Osteoblast (primary cell): ENCODE measurements around the gene STRA6. TPM values are rescaled to one million over a fixed set of nuclear protein-coding genes. Genes with fewer than 3 reads are reported as not detected.

Experiments
- DNase-seq: peaks from one replicate; pipeline ENCODE4 v3.0.0; 2011; ENCODE audit warnings: low spot score, mixed read lengths; ENCODE audit not compliant: insufficient read length; ENCODE audit errors: missing footprints
- H2AFZ ChIP-seq: 2 replicates; pipeline ENCODE4 v1.6.0; 2011; ENCODE audit warnings: mild to moderate bottlenecking, low read length
- H3K27ac ChIP-seq: 2 replicates; pipeline ENCODE4 v1.5.1; 2011; ENCODE audit warnings: mild to moderate bottlenecking, low read depth, low read length, moderate library complexity
- H3K27me3 ChIP-seq: 2 replicates; pipeline ENCODE4 v1.6.0; 2012; ENCODE audit warnings: mild to moderate bottlenecking, control low read depth, inconsistent platforms, low read length, moderate library complexity; ENCODE audit not compliant: insufficient read depth
- H3K36me3 ChIP-seq: 2 replicates; pipeline ENCODE4 v1.5.1; 2011; ENCODE audit warnings: mild to moderate bottlenecking, low read length, control low read depth, moderate library complexity; ENCODE audit not compliant: insufficient read depth
- H3K4me1 ChIP-seq: 2 replicates; pipeline ENCODE4 v1.5.1; 2011; ENCODE audit warnings: mild to moderate bottlenecking, low read length, control low read depth, moderate library complexity; ENCODE audit not compliant: insufficient read depth
- H3K4me2 ChIP-seq: 2 replicates; pipeline ENCODE4 v1.6.0; 2011; ENCODE audit warnings: mild to moderate bottlenecking, low read length; ENCODE audit not compliant: insufficient read depth
- H3K4me3 ChIP-seq: fragments of 200-600 bp; sonication (generic); 3 replicates; pipeline ENCODE4 v1.5.1; 2012; ENCODE audit warnings: mild to moderate bottlenecking, low read length, inconsistent platforms; ENCODE audit not compliant: insufficient read depth
- H3K79me2 ChIP-seq: 2 replicates; pipeline ENCODE4 v1.6.0; 2012; ENCODE audit warnings: mild to moderate bottlenecking, low read length, control low read depth, inconsistent platforms; ENCODE audit not compliant: insufficient read depth
- H3K9me3 ChIP-seq: 2 replicates; pipeline ENCODE4 v1.5.1; 2011; ENCODE audit warnings: low read depth, low read length, control low read depth
- H4K20me1 ChIP-seq: 2 replicates; pipeline ENCODE4 v1.6.0; 2012; ENCODE audit warnings: mild to moderate bottlenecking, low read length, control low read depth; ENCODE audit not compliant: insufficient read depth
- total RNA-seq: library from RNA; depleted of rRNA; stranded (reverse); fragments of >200 nt; gene quantifications from 2 replicates; pipeline ENCODE4 v1.2.3, GENCODE V29; 2012
- TF ChIP-seq, protein P1 (sequence below): IDR thresholded peaks from 2 replicates; pipeline ENCODE4 v1.5.1; 2011; ENCODE audit warnings: mild to moderate bottlenecking, low read depth, low read length, moderate library complexity; ENCODE audit errors: extremely low read depth

Gene STRA6
- total RNA-seq, 1 donor: 0.36 TPM

DNA sequence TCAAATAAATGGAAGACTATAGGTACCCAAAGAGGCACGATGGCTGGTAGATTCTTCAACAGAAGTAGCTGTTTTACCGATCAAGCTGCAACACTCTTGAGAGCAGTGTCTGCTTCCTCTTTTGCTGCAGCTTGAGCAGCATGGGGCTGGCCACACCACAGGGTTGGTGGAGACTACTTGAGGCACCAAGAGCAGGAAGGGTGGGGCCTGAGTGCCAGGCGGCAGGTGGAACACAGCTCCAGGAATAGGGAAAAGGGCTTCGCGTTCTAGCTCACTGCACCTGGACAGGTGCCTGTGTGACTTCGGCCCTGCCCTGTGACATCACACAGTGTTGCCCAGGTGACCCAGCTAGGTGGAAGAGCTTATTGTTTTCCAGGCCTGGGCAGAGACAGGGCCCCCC lies 33.4 kb upstream of the STRA6 start, which contains the start of gene CCDC33:
Gene CCDC33, plus strand, starts transcription at position 365 of the 400 bp plus-strand sequence. CDS start 394 bp downstream, outside the sequence.
- H3K4me3 ChIP-seq: no peak within 1 kb of the TSS
- H3K4me1 ChIP-seq: peaks cover 21% of the 10 kb centered on the region
- no peaks in the 10 kb centered on the region for H3K79me2 ChIP-seq
- DNase-seq: peak; percentile 41
- H3K27me3 ChIP-seq: no peaks in the 10 kb centered on the region
- TF ChIP-seq, protein P1, sequence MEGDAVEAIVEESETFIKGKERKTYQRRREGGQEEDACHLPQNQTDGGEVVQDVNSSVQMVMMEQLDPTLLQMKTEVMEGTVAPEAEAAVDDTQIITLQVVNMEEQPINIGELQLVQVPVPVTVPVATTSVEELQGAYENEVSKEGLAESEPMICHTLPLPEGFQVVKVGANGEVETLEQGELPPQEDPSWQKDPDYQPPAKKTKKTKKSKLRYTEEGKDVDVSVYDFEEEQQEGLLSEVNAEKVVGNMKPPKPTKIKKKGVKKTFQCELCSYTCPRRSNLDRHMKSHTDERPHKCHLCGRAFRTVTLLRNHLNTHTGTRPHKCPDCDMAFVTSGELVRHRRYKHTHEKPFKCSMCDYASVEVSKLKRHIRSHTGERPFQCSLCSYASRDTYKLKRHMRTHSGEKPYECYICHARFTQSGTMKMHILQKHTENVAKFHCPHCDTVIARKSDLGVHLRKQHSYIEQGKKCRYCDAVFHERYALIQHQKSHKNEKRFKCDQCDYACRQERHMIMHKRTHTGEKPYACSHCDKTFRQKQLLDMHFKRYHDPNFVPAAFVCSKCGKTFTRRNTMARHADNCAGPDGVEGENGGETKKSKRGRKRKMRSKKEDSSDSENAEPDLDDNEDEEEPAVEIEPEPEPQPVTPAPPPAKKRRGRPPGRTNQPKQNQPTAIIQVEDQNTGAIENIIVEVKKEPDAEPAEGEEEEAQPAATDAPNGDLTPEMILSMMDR: no peak
- peaks cover 4% of the 10 kb centered on the region for H4K20me1 ChIP-seq
- no peak within 1 kb of the TSS for H3K4me2 ChIP-seq
- no peak within 1 kb of the TSS for H2AFZ ChIP-seq
- H3K9me3 ChIP-seq: no peaks in the 10 kb centered on the region
- H3K27ac ChIP-seq: no peak within 1 kb of the TSS
- H3K36me3 ChIP-seq: no peaks in the 10 kb centered on the region

- peaks cover 10% of the 10 kb centered on the region for H3K4me1 ChIP-seq
- TF ChIP-seq, protein P1: no peak
- H3K36me3 ChIP-seq: no peaks in the 10 kb centered on the region
- H3K4me2 ChIP-seq: no peak overlapping the region
- no peak overlapping the region for H3K4me3 ChIP-seq
- no peak overlapping the region for H2AFZ ChIP-seq
- no peak for DNase-seq
- H3K9me3 ChIP-seq: no peaks in the 10 kb centered on the region
- no peaks in the 10 kb centered on the region for H3K27me3 ChIP-seq
- no peaks in the 10 kb centered on the region for H4K20me1 ChIP-seq
- H3K79me2 ChIP-seq: no peaks in the 10 kb centered on the region
- no peak overlapping the region for H3K27ac ChIP-seq
Observed at GRCh38 chr15:74234598-74234875, 31.9 kb upstream of the STRA6 start.

DNA sequence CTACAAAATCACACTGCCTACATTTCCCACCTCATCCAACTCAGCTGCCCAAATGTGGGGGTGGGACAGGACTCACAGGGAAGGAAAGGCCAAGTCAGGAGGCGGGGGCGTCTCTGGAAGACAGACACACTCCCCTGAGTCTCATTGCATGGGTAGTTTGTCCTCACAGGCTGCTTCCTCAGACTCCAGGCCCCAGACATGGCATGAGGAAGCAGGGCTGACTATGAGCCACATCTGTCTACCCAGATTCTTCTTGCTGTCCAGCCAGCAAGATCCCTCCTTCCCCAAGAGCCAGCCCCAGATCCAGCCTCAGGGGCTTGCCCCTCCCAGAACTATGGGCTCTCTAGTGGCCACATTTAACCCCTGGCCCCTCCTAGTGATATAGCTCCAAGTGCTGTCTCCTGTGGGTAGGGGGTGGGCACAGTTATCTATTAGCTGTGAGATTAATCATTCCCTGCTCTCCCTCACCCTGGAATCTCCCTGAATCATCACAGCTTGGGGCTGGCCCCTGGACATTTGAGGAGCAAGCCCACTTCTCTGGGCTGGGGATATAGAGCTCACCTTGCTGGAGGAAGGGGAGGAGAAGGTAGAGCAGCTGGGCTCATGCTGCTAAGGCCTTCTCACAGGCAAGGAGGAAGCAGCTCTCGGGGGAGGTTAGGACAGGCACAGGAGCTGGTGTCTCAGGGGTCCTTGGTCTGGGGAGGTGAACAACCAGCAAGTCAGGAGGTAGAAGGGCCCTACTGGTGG lies 31.4 kb upstream of the STRA6 start:
- Histone ChIP-seq H3K4me1 (peaks cover 10% of the 10 kb centered on the region), H4K20me1 (no peaks in the 10 kb centered on the region), H3K9me3 (no peaks in the 10 kb centered on the region), H3K27ac (no peak overlapping the region), H2AFZ (peak overlapping the region; percentile 41), H3K79me2 (no peaks in the 10 kb centered on the region), H3K4me3 (no peak overlapping the region), H3K4me2 (no peak overlapping the region), H3K27me3 (no peaks in the 10 kb centered on the region), H3K36me3 (no peaks in the 10 kb centered on the region)
- DNase-seq: peak; percentile 92
- TF ChIP-seq, protein P1: no peak

GRCh38 chr15:74233373-74233772 lies 30.8 kb upstream of the STRA6 start:
- no peaks in the 10 kb centered on the region for H3K27me3 ChIP-seq
- H2AFZ ChIP-seq: no peak overlapping the region
- H3K9me3 ChIP-seq: no peaks in the 10 kb centered on the region
- peak; percentile 47 for DNase-seq
- peaks cover 10% of the 10 kb centered on the region for H3K4me1 ChIP-seq
- no peaks in the 10 kb centered on the region for H3K79me2 ChIP-seq
- no peak overlapping the region for H3K4me2 ChIP-seq
- TF ChIP-seq, protein P1: no peak
- H3K36me3 ChIP-seq: no peaks in the 10 kb centered on the region
- H3K27ac ChIP-seq: no peak overlapping the region
- H3K4me3 ChIP-seq: no peak overlapping the region
- no peaks in the 10 kb centered on the region for H4K20me1 ChIP-seq
